HL-60 (cell line): ENCODE data around the gene PHACTR3.

Source experiments
- CTCF ChIP-seq: IDR thresholded peaks from one replicate; pipeline ENCODE4 v1.5.1; 2011; ENCODE audit warnings: low read length, control low read depth, inconsistent platforms; ENCODE audit not compliant: insufficient read depth
- GABPA ChIP-seq: IDR thresholded peaks from 2 replicates; pipeline ENCODE4 v1.6.1; 2012; ENCODE audit warnings: low read depth

GRCh38 chr20:59740621-59741020 is 136.3 kb downstream of the PHACTR3 start:
- TF ChIP-seq CTCF (no peak), GABPA (no peak)
